Endothelial cell of umbilical vein (primary cell): Measurements from ENCODE around the gene HDAC9. TPM values are rescaled to one million over a fixed set of nuclear protein-coding genes. Genes with fewer than 3 reads are reported as not detected.

Experiments
- BruUV-seq: library from RNA; stranded (reverse); fragments of 400-500 nt; replicated peaks from 2 replicates; lab custom pipeline; 2021; lab: Mats Ljungman, UMichigan
- CTCF ChIA-PET: fragments of 300-600, 350-600 bp; sonication (Branson Sonifier 250); formaldehyde crosslinking; loops from one replicate; lab custom pipeline; 2021; ENCODE audit warnings: antibody characterized with exemption, inconsistent platforms; lab: Charles Lee
- POLR2A ChIA-PET: fragments of 300-600, 350-600 bp; sonication (Branson Sonifier 250); formaldehyde crosslinking; loops from one replicate; lab custom pipeline; 2021; ENCODE audit warnings: antibody characterized with exemption, inconsistent platforms; lab: Charles Lee
- DNase-seq: peaks from one replicate; pipeline ENCODE4 v3.0.0-alpha.2; 2011; ENCODE audit warnings: low read depth, low spot score
- FAIRE-seq: peaks from 2 replicates; lab custom pipeline; 2011; peaks lifted over from hg19 to GRCh38; lab: Jason Lieb, UNC
- H2AFZ ChIP-seq: 2 replicates; pipeline ENCODE4 v1.6.0; 2012; ENCODE audit warnings: low read depth, low read length, control low read depth, inconsistent platforms
- H3K27ac ChIP-seq: 2 replicates; pipeline ENCODE4 v1.5.1; 2011; ENCODE audit warnings: low read depth, mild to moderate bottlenecking, control low read depth, low read length, moderate library complexity; ENCODE audit not compliant: insufficient read depth
- H3K27me3 ChIP-seq, 2 experiments: 2 replicates each; pipeline versions ENCODE4 v1.6.0 to v1.6.1; 2011; ENCODE audit warnings: low read length in 2 of 2, mixed read lengths in 1 of 2; ENCODE audit not compliant: control insufficient read depth in 2 of 2, insufficient read depth in 2 of 2
- H3K36me3 ChIP-seq, 2 experiments: 2 replicates in 1 of 2; 3 replicates in 1 of 2; pipeline ENCODE4 v1.5.1; 2011; ENCODE audit warnings: low read length in 2 of 2, mild to moderate bottlenecking in 1 of 2, moderate library complexity in 1 of 2; ENCODE audit not compliant: control insufficient read depth in 2 of 2, insufficient read depth in 2 of 2; ENCODE audit errors: extremely low read depth in 1 of 2
- H3K4me1 ChIP-seq: 3 replicates; pipeline ENCODE4 v1.5.1; 2011; ENCODE audit warnings: mild to moderate bottlenecking, low read length; ENCODE audit not compliant: control insufficient read depth, insufficient read depth; ENCODE audit errors: extremely low read depth
- H3K4me2 ChIP-seq: 2 replicates; pipeline ENCODE4 v1.6.1; 2011; ENCODE audit warnings: low read length, control low read depth, mixed read lengths; ENCODE audit not compliant: insufficient read depth
- H3K4me3 ChIP-seq, 3 experiments: fragments of 200-600 bp in 1 of 3; sonication (generic), shearing (Covaris generic) in 1 of 3; replicated peaks in 1 of 3; 2 replicates each; pipeline ENCODE4 v1.5.1; 2011 to 2016; ENCODE audit warnings: control low read depth in 3 of 3, low read length in 3 of 3, mild to moderate bottlenecking in 2 of 3, inconsistent platforms in 1 of 3, low read depth in 1 of 3, moderate library complexity in 1 of 3; ENCODE audit not compliant: insufficient read depth in 1 of 3
- H3K79me2 ChIP-seq: 2 replicates; pipeline ENCODE4 v1.6.0; 2012; ENCODE audit warnings: low read length, inconsistent platforms; ENCODE audit not compliant: control insufficient read depth, insufficient read depth
- H3K9ac ChIP-seq: replicated peaks from 2 replicates; pipeline ENCODE3; 2011; ENCODE audit warnings: low read length, control low read depth; ENCODE audit not compliant: insufficient read depth; ENCODE audit errors: extremely low read depth
- H3K9me1 ChIP-seq: replicated peaks from 3 replicates; pipeline ENCODE4 v1.6.0; 2011; ENCODE audit warnings: mild to moderate bottlenecking, low read length; ENCODE audit not compliant: control insufficient read depth, insufficient read depth; ENCODE audit errors: extremely low read depth
- H3K9me3 ChIP-seq: replicated peaks from 2 replicates; pipeline ENCODE4 v1.5.1; 2012; ENCODE audit warnings: low read length, inconsistent platforms; ENCODE audit not compliant: control insufficient read depth, insufficient read depth
- H4K20me1 ChIP-seq: replicated peaks from 2 replicates; pipeline ENCODE3; 2011; ENCODE audit warnings: mild to moderate bottlenecking, low read length; ENCODE audit not compliant: control insufficient read depth, insufficient read depth; ENCODE audit errors: extremely low read depth
- CTCF ChIP-seq, 2 donors: IDR thresholded peaks; 1 replicate in 1 of 2; 2 replicates in 1 of 2; pipeline ENCODE4 v1.5.1; 2011; ENCODE audit warnings: low read length in 2 of 2, mild to moderate bottlenecking in 2 of 2, moderate library complexity in 2 of 2, control low read depth in 1 of 2, inconsistent platforms in 1 of 2, low read depth in 1 of 2; ENCODE audit not compliant: insufficient read depth in 1 of 2; ENCODE audit errors: extremely low read depth in 1 of 2
- EZH2 ChIP-seq: IDR thresholded peaks from 2 replicates; pipeline ENCODE4 v1.6.1; 2012; ENCODE audit warnings: borderline replicate concordance, low read depth, mild to moderate bottlenecking, moderate library complexity, low read length, inconsistent platforms; ENCODE audit not compliant: severe bottlenecking
- FOS ChIP-seq: IDR thresholded peaks from 2 replicates; pipeline ENCODE4 v1.6.1; 2011; ENCODE audit warnings: mild to moderate bottlenecking, low read length, moderate library complexity, borderline replicate concordance; ENCODE audit not compliant: insufficient read depth
- GATA2 ChIP-seq: IDR thresholded peaks from 2 replicates; pipeline ENCODE4 v1.7.0; 2011; ENCODE audit warnings: low read depth, mild to moderate bottlenecking, moderate library complexity, mixed read lengths, low read length; ENCODE audit not compliant: insufficient read length, insufficient read depth
- JUN ChIP-seq: IDR thresholded peaks from 2 replicates; pipeline ENCODE4 v1.6.1; 2011; ENCODE audit warnings: borderline replicate concordance, low read depth; ENCODE audit not compliant: insufficient read length, insufficient read depth
- MAX ChIP-seq: IDR thresholded peaks from 2 replicates; pipeline ENCODE4 v1.6.1; 2011; ENCODE audit not compliant: insufficient read depth, insufficient read length
- MYC ChIP-seq: IDR thresholded peaks from one replicate; pipeline ENCODE4 v1.6.1; 2011; ENCODE audit warnings: mild to moderate bottlenecking, low read depth, low read length
- POLR2A ChIP-seq: IDR thresholded peaks from 2 replicates; pipeline ENCODE4 v1.6.1; 2012; ENCODE audit warnings: low read depth, mild to moderate bottlenecking, control low read depth, low read length
- POLR2AphosphoS5 ChIP-seq: IDR thresholded peaks from 2 replicates; pipeline ENCODE4 v1.6.1; 2012; ENCODE audit warnings: low read depth, mild to moderate bottlenecking, control low read depth, low read length, moderate library complexity; ENCODE audit not compliant: insufficient read depth
- dilution Hi-C: fragments of 300-500 bp; cut with MboI; formaldehyde crosslinking; loops from one replicate; pipeline ENCODE4 v1.15.0; 2019; ENCODE audit warnings: low sequenced_read_pairs; ENCODE audit not compliant: extremely low pct_ligation_motif_present
- intact Hi-C: fragments of 100-400 bp; cut with micrococcal nuclease; formaldehyde crosslinking; loops from one replicate; pipeline ENCODE4 v1.10.0; 2022
- polyA plus RNA-seq, 4 experiments: library from polyadenylated mRNA; depleted of rRNA in 3 of 4; stranded (reverse) in 3 of 4; unstranded in 1 of 4; fragments of >200 nt; gene quantifications; 2 replicates each; pipeline versions ENCODE4 v1.2.1 to v1.2.3, GENCODE V29; 2011 to 2012; ENCODE audit warnings: missing spikeins in 1 of 4
- total RNA-seq: library from RNA; stranded (reverse); gene quantifications from 2 replicates; pipeline ENCODE4 v1.2.3, GENCODE V29; 2021

HDAC9 gene
- total and polyA plus RNA-seq, 2 donors (not counting 3 experiments of a cell fraction or from before 2014, with no cell fraction given) = 1.8 to 11.6 TPM

GRCh38 chr7:18792871-18793595 is 297.5 kb downstream of the HDAC9 start:
- H2AFZ ChIP-seq = peak overlapping the region; percentile 86
- H3K36me3 ChIP-seq = no peaks in the 10 kb centered on the region
- H3K9ac ChIP-seq = no peak overlapping the region
- dilution Hi-C loops = no loop called here
- no peaks in the 10 kb centered on the region for H3K4me1 ChIP-seq
- no peaks in the 10 kb centered on the region for H4K20me1 ChIP-seq
- DNase-seq (peak; percentile 18), FAIRE-seq (no peak)
- TF ChIP-seq JUN = no peak
- TF ChIP-seq POLR2A = no peak
- TF ChIP-seq MAX = no peak
- no peak for TF ChIP-seq MYC
- no peak for TF ChIP-seq CTCF (IDR thresholded peaks at IDR 0.05; ENCODE audit: extremely low read depth in 1 of 2, insufficient read depth in 1 of 2, low read depth in 1 of 2, low read length in 2 of 2)
- TF ChIP-seq POLR2AphosphoS5 = no peak
- no peak for TF ChIP-seq EZH2
- no peak for TF ChIP-seq FOS
- TF ChIP-seq GATA2 = no peak
- CTCF ChIA-PET = interaction anchor here (1.2 kb wide), 2 partner anchors 38 to 259 kb away, joined by 3 to 4 read pairs; no protein-coding TSS in a partner anchor
- H3K4me2 ChIP-seq = no peak overlapping the region
- no peak overlapping the region for H3K27ac ChIP-seq
- H3K27me3 ChIP-seq = no peaks in the 10 kb centered on the region
- BruUV-seq = no TSS peak
- intact Hi-C loops = no loop called here
- no peak overlapping the region for H3K4me3 ChIP-seq
- no peaks in the 10 kb centered on the region for H3K79me2 ChIP-seq
- H3K9me1 ChIP-seq = no peaks in the 10 kb centered on the region
- H3K9me3 ChIP-seq = no peaks in the 10 kb centered on the region
- POLR2A ChIA-PET = no interaction called here
